Measurements from ENCODE around the gene NAP1L4.

The NAP1L4 gene

GRCh38 chr11:2933375-2934020 is 58.6 kb downstream of the NAP1L4 start:
- DNase-seq, result peak; percentile 55

GRCh38 chr11:2932850-2933251 is 59.3 kb downstream of the NAP1L4 start:
- DNase-seq, result no peak

- no peak for DNase-seq
Observed at GRCh38 chr11:2931771-2932738, 60.1 kb downstream of the NAP1L4 start.

- DNase-seq, result no peak
Observed at GRCh38 chr11:2931420-2931746, 60.7 kb downstream of the NAP1L4 start.

- DNase-seq, result peak; percentile 28
Observed at GRCh38 chr11:2930704-2931419, 61.3 kb downstream of the NAP1L4 start.

GRCh38 chr11:2929950-2930703 is 62.0 kb downstream of the NAP1L4 start:
- DNase-seq, result peak; percentile 51

- DNase-seq, result peak; percentile 70
Observed at GRCh38 chr11:2929531-2929949, 62.6 kb downstream of the NAP1L4 start.

GRCh38 chr11:2928605-2929530 is 63.3 kb downstream of the NAP1L4 start, which contains the start of gene PHLDA2:
Gene PHLDA2 (minus strand): TSS chr11:2929420. CDS start chr11:2929364, 56 bp downstream.
- DNase-seq, result peak; percentile 76

- DNase-seq, result peak; percentile 34
Observed at GRCh38 chr11:2927851-2928604, 64.1 kb downstream of the NAP1L4 start.

- DNase-seq, result no peak
Observed at GRCh38 chr11:2927121-2927800, 64.9 kb downstream of the NAP1L4 start.

GRCh38 chr11:2926611-2927051 is 65.5 kb downstream of the NAP1L4 start:
- no peak for DNase-seq

GRCh38 chr11:2924821-2925675 is 67.1 kb downstream of the NAP1L4 start:
- DNase-seq, result no peak

GRCh38 chr11:2924381-2924780 is 67.7 kb downstream of the NAP1L4 start:
- DNase-seq, result no peak

- no peak for DNase-seq
Observed at GRCh38 chr11:2923446-2924375, 68.4 kb downstream of the NAP1L4 start.

- DNase-seq, result no peak
Observed at GRCh38 chr11:2922655-2923054, 69.5 kb downstream of the NAP1L4 start.

- DNase-seq, result no peak
Observed at GRCh38 chr11:2921742-2922493, 70.2 kb downstream of the NAP1L4 start.

GRCh38 chr11:2921261-2921660 is 70.9 kb downstream of the NAP1L4 start:
- DNase-seq, result no peak

All from fibroblast of skin of right biceps (primary cell).